H1 (cell line): Measurements from ENCODE around the gene PCIF1. TPM values are rescaled to one million over a fixed set of nuclear protein-coding genes. Genes with fewer than 3 reads are reported as not detected.

Experiments
- CTCF ChIA-PET: fragments of 300-600 bp; sonication (Branson Sonifier 250); formaldehyde crosslinking; loops from one replicate; lab custom pipeline; 2021; ENCODE audit not compliant: partially characterized antibody; lab: Charles Lee
- POLR2A ChIA-PET: fragments of 300-600 bp; sonication (Branson Sonifier 250); formaldehyde crosslinking; loops from one replicate; lab custom pipeline; 2021; ENCODE audit warnings: inconsistent platforms; ENCODE audit not compliant: partially characterized antibody; lab: Charles Lee
- DNase-seq, 2 experiments: peaks; one replicate each; pipeline versions ENCODE4 v3.0.0 to v3.0.0-alpha.2; 2010 to 2022; ENCODE audit warnings: low spot score in 2 of 2, low read depth in 1 of 2, mixed read lengths in 1 of 2
- FAIRE-seq: peaks from 2 replicates; lab custom pipeline; 2011; peaks lifted over from hg19 to GRCh38; lab: Jason Lieb, UNC
- H2AFZ ChIP-seq: 2 replicates; pipeline ENCODE4 v1.8.1; 2012; ENCODE audit warnings: low read length, inconsistent platforms
- H2AK5ac ChIP-seq: 2 replicates; pipeline ENCODE4 v1.6.1; 2013; ENCODE audit warnings: low read depth, low read length
- H2BK120ac ChIP-seq: replicated peaks from 2 replicates; pipeline ENCODE3; 2013; ENCODE audit warnings: low read depth, low read length, inconsistent platforms
- H2BK12ac ChIP-seq: 2 replicates; pipeline ENCODE4 v1.6.1; 2013; ENCODE audit warnings: low read depth, low read length
- H2BK15ac ChIP-seq: 2 replicates; pipeline ENCODE4 v1.6.1; 2013; ENCODE audit warnings: low read length
- H2BK20ac ChIP-seq: 2 replicates; pipeline ENCODE4 v1.6.1; 2013; ENCODE audit warnings: low read length
- H2BK5ac ChIP-seq: 2 replicates; pipeline ENCODE4 v1.6.1; 2013; ENCODE audit warnings: low read depth, low read length
- H3K14ac ChIP-seq: 2 replicates; pipeline ENCODE4 v1.6.1; 2013; ENCODE audit warnings: inconsistent platforms; ENCODE audit not compliant: insufficient read length
- H3K18ac ChIP-seq: 2 replicates; pipeline ENCODE4 v1.6.1; 2013; ENCODE audit warnings: low read length; ENCODE audit errors: extremely low read depth
- H3K23ac ChIP-seq: 2 replicates; pipeline ENCODE4 v1.6.1; 2013; ENCODE audit warnings: inconsistent platforms; ENCODE audit not compliant: insufficient read length
- H3K23me2 ChIP-seq: 2 replicates; pipeline ENCODE4 v1.6.1; 2013; ENCODE audit warnings: low read depth, low read length
- H3K27ac ChIP-seq: 2 replicates; pipeline ENCODE4 v1.6.1; 2011; ENCODE audit warnings: low read depth, low read length, inconsistent platforms
- H3K27me3 ChIP-seq, 4 experiments: replicated peaks in 1 of 4; 1 replicate in 1 of 4; 2 replicates in 3 of 4; pipeline versions ENCODE4 v1.6.1 to v1.8.1; 2011 to 2013; ENCODE audit warnings: low read length in 3 of 4, mild to moderate bottlenecking in 3 of 4, inconsistent platforms in 2 of 4, mixed read lengths in 2 of 4, moderate library complexity in 1 of 4; ENCODE audit not compliant: control insufficient read depth in 3 of 4, insufficient read depth in 3 of 4; ENCODE audit errors: extremely low read depth in 1 of 4
- H3K36me3 ChIP-seq, 4 experiments: 2 replicates each; pipeline versions ENCODE4 v1.6.1 to v1.8.1; 2011 to 2013; ENCODE audit warnings: mild to moderate bottlenecking in 4 of 4, low read length in 3 of 4, moderate library complexity in 2 of 4, control low read depth in 1 of 4, inconsistent platforms in 1 of 4; ENCODE audit not compliant: insufficient read depth in 4 of 4, control insufficient read depth in 2 of 4
- H3K4ac ChIP-seq: replicated peaks from 2 replicates; pipeline ENCODE3; 2013; ENCODE audit warnings: low read length, low read depth, mixed read lengths, inconsistent platforms; ENCODE audit not compliant: insufficient read length
- H3K4me1 ChIP-seq, 4 experiments: replicated peaks in 1 of 4; 1 replicate in 1 of 4; 2 replicates in 3 of 4; pipeline versions ENCODE4 v1.6.1 to v1.8.1; 2011 to 2013; ENCODE audit warnings: low read length in 3 of 4, inconsistent platforms in 2 of 4, mixed read lengths in 1 of 4; ENCODE audit not compliant: insufficient read depth in 4 of 4, control insufficient read depth in 3 of 4
- H3K4me2 ChIP-seq, 2 experiments: 2 replicates each; pipeline versions ENCODE4 v1.6.1 to v1.8.1; 2011 to 2013; ENCODE audit warnings: low read depth in 2 of 2, low read length in 2 of 2, control low read depth in 1 of 2, inconsistent platforms in 1 of 2, mild to moderate bottlenecking in 1 of 2; ENCODE audit not compliant: insufficient read depth in 1 of 2
- H3K4me3 ChIP-seq, 4 experiments: fragments of 200-600, 300-600 bp in 1 of 4; sonication (generic), shearing (Covaris generic), sonication (Bioruptor Twin) in 1 of 4; 2 replicates each; pipeline versions ENCODE4 v1.5.1 to v1.8.1; 2011 to 2016; ENCODE audit warnings: low read length in 4 of 4, low read depth in 3 of 4, control low read depth in 2 of 4, inconsistent platforms in 2 of 4, mild to moderate bottlenecking in 2 of 4, mixed read lengths in 1 of 4, moderate library complexity in 1 of 4; ENCODE audit not compliant: insufficient read depth in 2 of 4; ENCODE audit errors: extremely low read depth in 1 of 4
- H3K56ac ChIP-seq: replicated peaks from 2 replicates; pipeline ENCODE3; 2013; ENCODE audit warnings: low read depth, mild to moderate bottlenecking, mixed read lengths, low read length, inconsistent platforms; ENCODE audit not compliant: insufficient read length
- H3K79me1 ChIP-seq: 2 replicates; pipeline ENCODE4 v1.6.1; 2013; ENCODE audit warnings: low read depth, low read length, control low read depth
- H3K79me2 ChIP-seq, 2 experiments: 2 replicates each; pipeline versions ENCODE4 v1.6.1 to v1.8.1; 2012 to 2013; ENCODE audit warnings: low read length in 2 of 2, mild to moderate bottlenecking in 2 of 2, inconsistent platforms in 1 of 2; ENCODE audit not compliant: insufficient read depth in 2 of 2, control insufficient read depth in 1 of 2
- H3K9ac ChIP-seq, 4 experiments: replicated peaks in 1 of 4; 1 replicate in 1 of 4; 2 replicates in 3 of 4; pipeline versions ENCODE4 v1.6.1 to v1.8.1; 2011 to 2013; ENCODE audit warnings: low read depth in 3 of 4, low read length in 3 of 4, control low read depth in 2 of 4, mild to moderate bottlenecking in 2 of 4, moderate library complexity in 2 of 4, inconsistent platforms in 1 of 4; ENCODE audit errors: extremely low read depth in 1 of 4
- H3K9me3 ChIP-seq, 2 experiments: 2 replicates each; pipeline versions ENCODE4 v1.6.1 to v1.8.1; 2012 to 2013; ENCODE audit warnings: mild to moderate bottlenecking in 2 of 2, moderate library complexity in 2 of 2, control low read depth in 1 of 2, inconsistent platforms in 1 of 2, low read depth in 1 of 2, low read length in 1 of 2, mixed read lengths in 1 of 2; ENCODE audit not compliant: insufficient read depth in 2 of 2
- H4K20me1 ChIP-seq, 2 experiments: replicated peaks in 1 of 2; 2 replicates each; pipeline versions ENCODE3 to v1.8.1; 2011 to 2013; ENCODE audit warnings: inconsistent platforms in 2 of 2, low read length in 2 of 2, mild to moderate bottlenecking in 1 of 2; ENCODE audit not compliant: insufficient read depth in 2 of 2, control insufficient read depth in 1 of 2
- H4K5ac ChIP-seq: 2 replicates; pipeline ENCODE4 v1.6.1; 2013; ENCODE audit warnings: low read length, low read depth, mixed read lengths, inconsistent platforms; ENCODE audit not compliant: insufficient read length
- H4K8ac ChIP-seq: 2 replicates; pipeline ENCODE4 v1.8.0; 2013; ENCODE audit warnings: mild to moderate bottlenecking, moderate library complexity, low read length, inconsistent platforms; ENCODE audit not compliant: insufficient read depth; ENCODE audit errors: extremely low read depth
- H4K91ac ChIP-seq: replicated peaks from 2 replicates; pipeline ENCODE3; 2013; ENCODE audit warnings: low read length, mixed read lengths, inconsistent platforms; ENCODE audit not compliant: insufficient read length
- CHD1 ChIP-seq: IDR thresholded peaks from 2 replicates; pipeline ENCODE4 v1.6.1; 2012; ENCODE audit warnings: low read depth, low read length, improper control_type of control experiment
- CTBP2 ChIP-seq: IDR thresholded peaks from 2 replicates; pipeline ENCODE4 v1.7.0; 2011; ENCODE audit warnings: borderline replicate concordance, mild to moderate bottlenecking, moderate library complexity, mixed read lengths, low read length; ENCODE audit not compliant: insufficient read depth, insufficient read length
- KDM1A ChIP-seq: fragments of 200-600, 300-600 bp; sonication (generic); IDR thresholded peaks from 2 replicates; pipeline ENCODE4 v1.7.1; 2016; ENCODE audit warnings: mild to moderate bottlenecking, low read length, borderline replicate concordance
- POLR2AphosphoS5 ChIP-seq: IDR thresholded peaks from 2 replicates; pipeline ENCODE4 v1.6.1; 2011; ENCODE audit warnings: low read depth, low read length
- WGBS, 2 experiments: shearing (Covaris generic) in 1 of 2; methylation state at CpG; one replicate each; pipeline versions ENCODE4 v1.1.6 to v1.1.7; 2013 to 2015; ENCODE audit warnings: low lambda C conversion rate in 2 of 2, mixed read lengths in 2 of 2, inconsistent platforms in 1 of 2, low coverage in 1 of 2, missing lambda C conversion rate in 1 of 2; ENCODE audit not compliant: insufficient replicate concordance in 2 of 2, insufficient coverage in 1 of 2, insufficient read length in 1 of 2; ENCODE audit errors: extremely low coverage in 1 of 2, missing lambda C conversion rate in 1 of 2; 5-methylcytosine and 5-hydroxymethylcytosine counted together
- polyA plus RNA-seq, 7 experiments: library from polyadenylated mRNA; depleted of rRNA in 3 of 7; stranded (reverse) in 5 of 7; unstranded in 2 of 7; fragments of >200 nt in 5 of 7; fragments of 200-250 nt in 2 of 7; gene quantifications; 1 replicate in 5 of 7; 2 replicates in 1 of 7; 4 replicates in 1 of 7; pipeline versions ENCODE4 v1.2.1 to v1.2.3, GENCODE V29; 2011 to 2013; ENCODE audit warnings: missing spikeins in 2 of 7, mixed read lengths in 2 of 7
- total RNA-seq: library from RNA; stranded (reverse); fragmentation: NEBNext Ultra II Directional; extraction: Animal tissue kit (Norgen Biotek cat#: 25700); gene quantifications from 2 replicates; pipeline ENCODE4 v1.2.1, GENCODE V29; 2021

Gene PCIF1
- total and polyA plus RNA-seq, 2 of the 8 experiments (the other 6 are each of a cell fraction or from before 2014, with no cell fraction given) = 30.3 to 30.6 TPM

DNA sequence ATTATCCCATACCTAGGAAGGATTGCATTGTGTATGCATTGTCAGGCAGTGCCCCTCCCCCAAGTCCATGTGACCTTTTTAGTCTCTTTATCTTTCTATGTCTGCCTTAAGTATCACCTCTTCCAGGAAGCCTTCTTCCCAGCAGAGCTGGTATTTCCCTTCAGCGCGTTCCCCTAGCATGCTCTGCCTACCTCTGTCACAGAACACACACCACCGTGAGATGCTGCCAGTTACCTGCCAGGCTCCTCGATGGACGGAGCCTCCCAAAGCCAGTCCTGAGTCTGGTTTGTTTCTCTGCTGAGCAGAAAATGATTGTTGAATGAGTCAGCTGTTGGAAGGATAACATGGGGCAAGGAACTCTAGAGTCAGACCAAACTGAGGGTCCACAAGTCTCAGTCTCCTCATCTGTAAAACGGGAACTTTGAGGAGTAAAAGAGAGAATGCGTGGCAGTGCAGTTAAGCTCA is 48.8 kb downstream of the PCIF1 start:
- Histone ChIP-seq H2BK120ac (no peak overlapping the region), H3K9ac (no peak overlapping the region), H3K36me3 (no peaks in the 10 kb centered on the region), H3K4me2 (0 out of 4 replicates have a peak overlapping the region, but pooled peaks have one; percentile 13 to 43), H3K9me3 (no peaks in the 10 kb centered on the region), H3K27me3 (no peaks in the 10 kb centered on the region), H3K23ac (no peak overlapping the region), H4K5ac (no peak overlapping the region), H4K8ac (no peak overlapping the region), H2BK5ac (no peak overlapping the region), H2BK12ac (no peak overlapping the region), H2AFZ (peak overlapping the region; percentile 100), H4K91ac (no peak overlapping the region), H3K18ac (peak overlapping the region; percentile 56; the same call in 1 of the 2 replicates), H3K27ac (no peak overlapping the region), H3K79me1 (no peaks in the 10 kb centered on the region), H3K23me2 (no peaks in the 10 kb centered on the region; the same call in 1 of the 2 replicates), H2BK15ac (peak overlapping the region; percentile 21; the same call in 1 of the 2 replicates), H2BK20ac (no peak overlapping the region), H3K4me1 (peaks cover 0 to 8% (median 6%) of the 10 kb centered on the region in 4 experiments; a peak in 5 of 7 replicates), H3K79me2 (no peaks in the 10 kb centered on the region), H4K20me1 (no peaks in the 10 kb centered on the region), H2AK5ac (no peak overlapping the region), H3K14ac (no peak overlapping the region), H3K56ac (no peak overlapping the region), H3K4ac (no peak overlapping the region), H3K4me3 (no peak overlapping the region)
- DNase-seq (no peak), FAIRE-seq (no peak)
- TF ChIP-seq POLR2AphosphoS5 (no peak), KDM1A (peak; percentile 55; the same call in 1 of the 2 replicates), CHD1 (no peak), CTBP2 (no peak)
- POLR2A ChIA-PET = interaction anchor here (1.7 to 2.7 kb wide), 3 partner anchors 10 to 28 kb away, joined by 3 to 12 read pairs (median 8); partner anchors contain the start of gene ZNF335
- WGBS, 2 experiments = 77% methylated on average over 7 of the region's 7 CpGs; no CpG with 5 or more reads in 1 of the 2 experiments
- CTCF ChIA-PET = interaction anchor here (1.1 to 12.8 kb wide), 4 partner anchors 9 to 39 kb away, joined by 3 to 156 read pairs (median 7); no protein-coding TSS in a partner anchor
